ENCODE results near the gene RAI14.

GRCh38 chr5:34806532-34806931 lies 150.4 kb downstream of the RAI14 start:
- no peak for TF ChIP-seq CTCF (IDR thresholded peaks at IDR 0.05; ENCODE audit: low read length)
- no peak for TF ChIP-seq EZH2 (optimal IDR thresholded peaks at IDR 0.05; ENCODE audit: low read depth, low read length)
- no peak for TF ChIP-seq EZH2phosphoT487 (IDR thresholded peaks at IDR 0.05; ENCODE audit: low read length)

Measured in MM.1S (cell line).